GM18502 (cell line): Measurements from ENCODE around the gene URB1.

Experiments used
- ATAC-seq: cut with Tn5 transposase; IDR thresholded peaks from one replicate; pipeline ENCODE4 v1.9.1; 2021; ENCODE audit warnings: mild to moderate bottlenecking; ENCODE audit not compliant: unreplicated experiment, poor library complexity

Gene URB1

DNA sequence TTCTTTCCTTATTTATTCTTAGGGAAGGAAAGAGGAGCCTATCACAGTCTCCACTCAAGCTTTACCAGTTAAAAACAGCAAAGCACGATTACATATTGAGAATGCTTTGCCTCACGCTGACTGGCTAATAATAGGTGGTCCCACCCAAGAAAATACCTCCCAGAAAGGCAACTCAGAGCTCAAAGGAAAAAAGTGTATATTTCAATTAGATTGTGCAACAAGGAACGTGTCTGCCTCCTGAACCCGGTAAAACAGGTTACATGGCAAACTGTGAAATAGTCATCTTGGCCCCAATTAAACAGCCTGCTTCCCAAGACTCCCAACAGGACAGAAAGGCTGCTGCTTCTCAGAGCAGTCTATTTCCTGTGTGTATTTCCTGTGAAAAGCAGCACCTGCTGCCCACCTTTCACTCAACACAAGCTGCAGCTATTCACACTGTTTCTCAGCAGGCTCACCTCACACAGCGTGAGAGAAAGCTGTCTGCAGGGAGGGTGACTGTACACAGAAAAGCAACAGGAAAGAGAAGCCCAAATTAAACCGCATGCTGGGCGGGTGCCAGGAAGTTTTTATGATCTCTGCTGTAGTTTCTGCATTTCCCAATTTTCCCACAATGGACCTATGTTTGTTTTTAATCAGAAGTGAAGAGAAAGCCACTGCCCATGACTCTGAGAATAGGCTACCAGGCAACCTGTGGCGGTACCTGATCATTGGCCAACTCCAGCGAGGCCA, 44.0 kb downstream of the URB1 start:
- no peak for ATAC-seq

GRCh38 chr21:32347977-32348376, 44.8 kb downstream of the URB1 start:
- no peak for ATAC-seq

DNA sequence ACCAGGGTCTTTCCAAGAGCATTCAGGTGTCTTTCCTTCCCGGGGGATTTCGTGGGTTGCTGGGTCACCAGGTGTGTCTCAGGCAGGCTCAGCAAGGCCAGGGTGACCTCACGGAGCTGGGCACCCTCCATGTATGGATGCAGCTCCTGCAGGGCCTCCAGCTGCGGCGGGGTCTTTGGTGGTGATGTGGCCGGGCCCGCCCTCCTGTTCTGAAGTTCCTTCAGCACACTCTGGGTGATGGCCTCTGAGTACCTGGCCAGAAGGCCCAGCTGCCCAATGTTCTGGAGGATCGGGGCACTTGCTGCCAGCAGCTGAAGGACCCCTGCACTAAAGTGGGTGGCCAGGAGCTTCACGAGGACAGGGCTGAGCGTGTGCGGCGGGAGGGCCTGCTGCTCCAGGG, 45.5 kb downstream of the URB1 start:
- no peak for ATAC-seq

DNA sequence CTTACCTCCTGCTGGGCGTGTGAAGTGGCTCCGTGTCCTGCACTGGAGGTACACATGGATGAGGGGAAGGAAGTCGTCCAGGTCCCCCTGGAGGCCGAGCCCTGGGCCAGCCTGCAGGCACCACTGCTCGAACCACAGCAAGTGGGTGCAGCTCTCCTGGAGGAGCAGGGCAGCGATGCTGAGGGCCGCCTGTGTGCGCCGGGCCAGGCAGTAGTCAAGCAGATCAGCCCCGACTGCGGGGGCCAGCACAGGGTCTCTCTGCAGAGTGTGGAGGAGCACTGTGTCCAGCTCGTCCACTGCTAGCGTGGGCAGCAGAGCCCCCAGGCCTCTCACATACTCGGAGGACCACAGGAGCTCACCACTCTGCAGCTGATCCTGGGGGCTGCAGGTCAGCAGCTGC, 45.9 kb downstream of the URB1 start:
- no peak for ATAC-seq

DNA sequence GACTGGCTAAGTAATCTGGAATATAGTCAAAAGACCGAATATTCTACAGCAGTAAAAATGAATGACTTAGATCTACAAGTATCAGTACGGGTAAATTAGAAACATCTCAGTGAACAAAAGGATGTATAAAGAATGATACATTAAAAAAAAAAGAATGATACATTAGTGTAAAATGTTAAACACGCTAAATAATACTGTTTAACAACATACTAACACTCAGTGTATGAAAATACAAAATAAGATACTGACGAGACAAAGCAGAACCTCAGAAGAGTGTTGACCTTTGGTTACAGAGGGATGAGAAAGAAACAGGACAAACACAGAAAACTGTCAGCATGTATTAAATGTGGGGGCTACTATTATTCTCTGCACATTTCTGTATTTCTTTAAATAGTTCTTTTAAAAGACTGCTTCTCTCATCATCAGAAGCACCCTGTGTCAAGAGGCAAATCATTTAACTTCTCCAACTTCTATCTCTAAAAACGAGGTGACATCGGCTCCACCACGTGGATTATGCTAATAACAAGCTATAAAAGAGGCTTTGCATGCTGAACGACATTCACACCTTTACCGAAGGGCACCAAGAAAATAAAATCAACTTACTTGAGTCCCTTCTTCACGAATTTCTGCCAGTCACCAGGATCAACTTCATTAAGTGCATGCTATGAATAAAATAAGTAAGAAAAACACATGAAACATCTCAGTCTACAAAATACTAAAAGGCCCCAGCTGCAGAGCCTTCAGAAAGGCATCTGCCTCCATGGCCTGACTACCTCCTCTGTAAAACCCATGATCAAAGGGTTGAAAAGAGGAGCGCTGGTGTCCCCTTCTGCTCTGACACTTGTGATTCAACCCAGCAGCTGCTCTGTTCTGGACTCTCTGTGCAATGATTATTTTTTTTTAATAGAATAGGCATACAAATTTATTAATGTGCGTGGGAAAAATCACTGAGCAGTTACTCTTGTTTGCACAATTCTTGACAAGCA, 51.7 kb downstream of the URB1 start:
- ATAC-seq: no peak

DNA sequence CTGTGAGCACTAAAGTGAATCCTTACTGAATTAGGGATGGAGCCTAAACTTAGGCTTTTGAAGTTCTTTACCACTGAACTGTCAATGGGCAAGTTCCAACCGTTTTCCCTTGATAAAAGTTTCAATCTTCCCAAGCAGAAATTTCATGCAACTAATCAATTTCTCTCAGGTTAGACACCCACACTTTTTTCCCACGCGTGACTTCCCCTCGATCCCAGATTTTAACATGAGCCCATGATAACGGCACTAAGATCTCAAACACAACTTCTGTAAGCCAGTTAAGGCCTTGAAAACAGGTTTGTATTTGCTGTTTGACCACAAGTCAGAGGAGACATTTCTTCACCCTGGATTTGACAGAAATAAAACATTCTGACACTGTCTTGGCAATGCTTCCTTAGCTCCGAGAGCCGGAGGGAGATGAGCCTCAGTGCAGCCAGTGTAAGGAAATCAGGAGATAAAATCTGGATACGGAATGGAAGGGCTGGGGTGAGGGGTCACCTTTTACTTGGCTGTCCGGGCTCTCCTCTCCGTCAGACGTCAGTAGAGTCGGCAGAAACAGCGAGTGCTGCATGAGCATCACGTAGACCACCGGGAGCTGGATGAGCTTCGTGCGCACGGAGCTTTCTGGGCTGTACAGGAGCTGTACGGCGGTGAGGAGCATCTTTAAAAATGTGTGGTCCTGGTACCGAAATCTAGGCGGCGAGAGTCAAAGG, 54.4 kb downstream of the URB1 start:
- ATAC-seq: no peak

GRCh38 chr21:32337206-32337605, 55.6 kb downstream of the URB1 start:
- ATAC-seq: no peak

GRCh38 chr21:32336711-32337110, 56.1 kb downstream of the URB1 start:
- no peak for ATAC-seq

- ATAC-seq: no peak
Measured at GRCh38 chr21:32335601-32336575, 56.9 kb downstream of the URB1 start.

DNA sequence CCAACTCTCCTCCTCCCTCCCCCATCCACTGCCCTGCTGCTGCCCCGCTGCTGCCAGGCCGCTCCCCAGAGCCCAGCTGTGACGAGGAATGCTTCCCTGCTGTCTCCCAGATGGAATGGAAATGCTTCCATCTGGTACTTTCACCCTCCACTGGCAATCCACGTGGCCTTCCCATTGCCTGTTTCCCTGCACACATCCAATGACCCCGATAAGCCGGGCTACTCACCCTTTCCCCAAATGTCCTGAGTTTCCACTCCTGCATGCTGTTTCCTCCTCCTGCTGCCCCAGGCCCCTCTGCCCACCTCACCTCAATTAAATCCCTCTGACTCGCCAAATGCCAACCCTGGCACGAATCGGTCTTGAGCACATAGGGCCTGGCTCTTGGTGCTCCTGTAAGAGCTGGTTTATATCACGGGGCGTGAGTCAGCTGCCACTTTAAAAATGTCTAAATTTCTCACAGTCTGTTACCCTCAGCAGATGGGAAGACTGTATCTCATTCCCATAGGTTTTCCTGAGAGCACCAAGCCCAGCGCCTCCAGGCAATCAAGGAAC, 57.8 kb downstream of the URB1 start:
- ATAC-seq: no peak

GRCh38 chr21:32333953-32334673, 58.7 kb downstream of the URB1 start:
- no peak for ATAC-seq

- no peak for ATAC-seq
Measured at GRCh38 chr21:32332463-32332951, 60.3 kb downstream of the URB1 start.

DNA sequence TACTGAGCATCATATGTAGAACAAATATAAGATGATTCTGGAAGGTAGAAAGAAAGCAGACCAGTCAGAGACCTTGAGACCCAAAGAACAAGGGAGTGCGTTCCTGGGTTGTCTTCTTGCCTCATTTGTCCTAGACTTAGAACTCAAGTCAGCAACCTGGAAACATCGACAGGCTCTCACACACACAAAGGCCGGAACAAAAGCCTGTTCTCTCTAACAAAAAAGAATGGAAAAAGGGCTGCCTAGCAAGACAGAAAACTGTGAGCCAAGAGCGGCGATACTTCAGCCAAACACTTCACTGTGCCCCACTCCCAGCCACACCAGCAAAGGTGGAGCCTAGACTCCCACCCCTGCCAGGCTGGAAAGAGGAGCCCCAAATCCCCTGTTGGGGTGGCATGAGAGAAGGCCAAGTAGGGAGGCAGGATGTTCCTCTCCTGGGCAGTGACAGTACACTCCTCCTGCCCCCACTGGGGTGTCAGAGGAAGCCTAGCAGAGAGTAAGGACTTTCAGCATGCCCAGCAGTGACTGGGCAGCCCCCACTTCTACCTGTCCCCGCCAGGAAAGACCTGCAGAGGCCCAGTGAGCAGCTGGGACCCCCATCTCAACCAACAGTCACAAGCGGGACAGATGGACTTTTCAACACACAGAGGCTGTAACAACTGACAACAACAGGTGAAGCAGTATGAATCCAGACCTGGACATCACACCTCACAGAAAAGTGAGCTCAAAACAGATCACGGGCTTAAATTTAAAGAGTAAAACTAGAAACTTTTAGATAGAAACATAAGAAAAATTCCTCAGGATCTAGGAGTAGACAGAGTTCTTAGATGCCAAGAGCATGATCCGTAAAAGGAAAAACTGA, 61.1 kb downstream of the URB1 start:
- no peak for ATAC-seq

DNA sequence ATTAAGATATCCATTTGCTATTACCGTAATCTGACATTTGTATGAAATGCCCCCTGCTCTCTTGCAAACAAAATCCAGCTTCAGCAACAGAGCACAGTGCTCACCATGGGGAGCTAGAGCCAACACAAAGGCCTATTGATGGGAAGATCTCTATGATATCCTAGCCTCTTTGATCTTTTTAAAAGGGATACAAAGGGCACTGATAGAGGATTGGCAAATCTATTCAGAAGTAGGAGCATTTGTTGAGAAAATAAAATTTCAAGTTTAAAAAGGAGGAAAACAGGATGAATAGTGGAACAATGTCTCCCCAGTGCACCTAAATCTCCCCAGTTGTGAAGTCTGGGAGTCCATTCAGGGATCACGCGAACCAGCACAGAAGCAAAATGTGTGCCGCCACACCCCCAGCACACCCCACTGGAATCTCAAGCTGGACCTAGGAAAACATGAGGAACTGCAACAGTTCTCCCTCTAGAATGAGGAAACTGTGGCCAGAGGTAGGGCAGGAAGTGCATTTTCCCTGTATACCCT, 62.0 kb downstream of the URB1 start:
- ATAC-seq: no peak

GRCh38 chr21:32329776-32330175, 63.0 kb downstream of the URB1 start:
- no peak for ATAC-seq

DNA sequence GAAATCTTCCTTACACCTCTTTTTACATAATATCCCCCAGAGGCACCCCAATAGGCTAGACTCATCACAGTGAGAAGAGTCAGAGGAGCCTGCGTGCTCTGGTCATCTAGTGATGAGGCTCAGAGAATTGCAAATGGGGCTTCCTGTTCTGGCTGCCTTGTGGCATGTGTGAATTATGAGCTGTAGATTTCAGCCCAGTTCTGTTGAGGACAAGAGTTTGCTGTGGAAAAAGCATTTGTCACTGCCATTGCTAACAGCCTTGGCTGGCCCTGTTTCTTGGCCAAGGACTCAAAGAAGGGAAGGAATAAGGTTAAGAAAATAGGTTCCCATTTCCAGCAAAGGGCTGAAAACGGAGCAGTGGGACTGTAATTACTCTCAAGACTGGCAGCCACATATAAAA, 63.5 kb downstream of the URB1 start:
- no peak for ATAC-seq

- ATAC-seq: no peak
Measured at GRCh38 chr21:32328595-32328994, 64.2 kb downstream of the URB1 start.
